Neural progenitor cell (in vitro differentiated cells): Measurements from ENCODE around the gene ALG1. TPM values are rescaled to one million over a fixed set of nuclear protein-coding genes. Genes with fewer than 3 reads are reported as not detected.

Experiments
- DNase-seq: peaks from one replicate; pipeline ENCODE4 v3.0.0-alpha.2; 2016; ENCODE audit warnings: low spot score
- H2AFZ ChIP-seq: fragments of 200-600 bp; sonication (generic); replicated peaks from 2 replicates; pipeline ENCODE4 v1.6.1; 2016; ENCODE audit warnings: antibody characterized with exemption
- H3F3A ChIP-seq: fragments of 200-600 bp; sonication (generic); 2 replicates; pipeline ENCODE4 v1.6.1; 2016; ENCODE audit warnings: antibody characterized with exemption, low read depth
- H3K27ac ChIP-seq: fragments of 200-600 bp; sonication (generic); 2 replicates; pipeline ENCODE4 v1.5.1; 2016; ENCODE audit warnings: mild to moderate bottlenecking
- H3K27me3 ChIP-seq: fragments of 200-600 bp; sonication (generic); 2 replicates; pipeline ENCODE4 v1.6.1; 2016; ENCODE audit warnings: mild to moderate bottlenecking, moderate library complexity
- H3K36me3 ChIP-seq: fragments of 200-600 bp; sonication (generic); 2 replicates; pipeline ENCODE4 v1.5.1; 2016
- H3K4me1 ChIP-seq: fragments of 200-600 bp; sonication (generic); 2 replicates; pipeline ENCODE4 v1.6.1; 2016; ENCODE audit warnings: mixed run types
- H3K4me2 ChIP-seq: fragments of 200-600 bp; sonication (generic); 2 replicates; pipeline ENCODE4 v1.6.1; 2016
- H3K4me3 ChIP-seq: fragments of 200-600 bp; sonication (generic); 2 replicates; pipeline ENCODE4 v1.5.1; 2016
- H3K79me2 ChIP-seq: fragments of 200-600 bp; sonication (generic); 2 replicates; pipeline ENCODE4 v1.6.1; 2016; ENCODE audit warnings: low read depth
- H3K9ac ChIP-seq: fragments of 200-600 bp; sonication (generic); 2 replicates; pipeline ENCODE4 v1.6.1; 2016
- H3K9me3 ChIP-seq: fragments of 200-600 bp; sonication (generic); 2 replicates; pipeline ENCODE4 v1.5.1; 2016; ENCODE audit warnings: low read depth
- H4K20me1 ChIP-seq: fragments of 200-600 bp; sonication (generic); 2 replicates; pipeline ENCODE4 v1.6.1; 2016; ENCODE audit warnings: low read depth
- H3K27ac Mint-ChIP-seq: 3 replicates; pipeline ENCODE4 v1.8.0; 2021; ENCODE audit warnings: mixed read lengths
- H3K27me3 Mint-ChIP-seq: 2 replicates; pipeline ENCODE4 v1.8.0; 2022; ENCODE audit warnings: low read depth, mild to moderate bottlenecking, inconsistent platforms, moderate library complexity, mixed read lengths; ENCODE audit not compliant: insufficient read depth
- H3K36me3 Mint-ChIP-seq: 3 replicates; pipeline ENCODE4 v1.8.0; 2021; ENCODE audit warnings: mixed read lengths
- H3K4me1 Mint-ChIP-seq: 3 replicates; pipeline ENCODE4 v1.8.0; 2021; ENCODE audit warnings: mixed read lengths
- H3K4me3 Mint-ChIP-seq: 3 replicates; pipeline ENCODE4 v1.8.0; 2021; ENCODE audit warnings: mild to moderate bottlenecking, moderate library complexity, mixed read lengths
- H3K9me3 Mint-ChIP-seq: 3 replicates; pipeline ENCODE4 v1.8.0; 2020; ENCODE audit warnings: mixed read lengths
- EZH2 ChIP-seq: fragments of 200-600 bp; sonication (generic); IDR thresholded peaks from 2 replicates; pipeline ENCODE4 v1.6.1; 2017; ENCODE audit warnings: antibody characterized with exemption, mild to moderate bottlenecking, moderate library complexity
- EZH2phosphoT487 ChIP-seq: fragments of 200-600 bp; sonication (generic); IDR thresholded peaks from 2 replicates; pipeline ENCODE4 v1.6.1; 2017; ENCODE audit warnings: antibody characterized with exemption
- total RNA-seq: library from RNA; depleted of rRNA; stranded (reverse); fragments of >200 nt; gene quantifications from 2 replicates; pipeline ENCODE4 v1.2.3, GENCODE V29; 2015; ENCODE audit warnings: low replicate concordance
- TF ChIP-seq, protein P1 (sequence below): fragments of 200-600 bp; sonication (generic); IDR thresholded peaks from 2 replicates; pipeline ENCODE4 v1.5.1; 2017; ENCODE audit warnings: antibody characterized with exemption, mild to moderate bottlenecking

Gene ALG1, protein sequence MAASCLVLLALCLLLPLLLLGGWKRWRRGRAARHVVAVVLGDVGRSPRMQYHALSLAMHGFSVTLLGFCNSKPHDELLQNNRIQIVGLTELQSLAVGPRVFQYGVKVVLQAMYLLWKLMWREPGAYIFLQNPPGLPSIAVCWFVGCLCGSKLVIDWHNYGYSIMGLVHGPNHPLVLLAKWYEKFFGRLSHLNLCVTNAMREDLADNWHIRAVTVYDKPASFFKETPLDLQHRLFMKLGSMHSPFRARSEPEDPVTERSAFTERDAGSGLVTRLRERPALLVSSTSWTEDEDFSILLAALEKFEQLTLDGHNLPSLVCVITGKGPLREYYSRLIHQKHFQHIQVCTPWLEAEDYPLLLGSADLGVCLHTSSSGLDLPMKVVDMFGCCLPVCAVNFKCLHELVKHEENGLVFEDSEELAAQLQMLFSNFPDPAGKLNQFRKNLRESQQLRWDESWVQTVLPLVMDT
- total RNA-seq: 6.1 and 12.5 TPM in 2 replicates

DNA sequence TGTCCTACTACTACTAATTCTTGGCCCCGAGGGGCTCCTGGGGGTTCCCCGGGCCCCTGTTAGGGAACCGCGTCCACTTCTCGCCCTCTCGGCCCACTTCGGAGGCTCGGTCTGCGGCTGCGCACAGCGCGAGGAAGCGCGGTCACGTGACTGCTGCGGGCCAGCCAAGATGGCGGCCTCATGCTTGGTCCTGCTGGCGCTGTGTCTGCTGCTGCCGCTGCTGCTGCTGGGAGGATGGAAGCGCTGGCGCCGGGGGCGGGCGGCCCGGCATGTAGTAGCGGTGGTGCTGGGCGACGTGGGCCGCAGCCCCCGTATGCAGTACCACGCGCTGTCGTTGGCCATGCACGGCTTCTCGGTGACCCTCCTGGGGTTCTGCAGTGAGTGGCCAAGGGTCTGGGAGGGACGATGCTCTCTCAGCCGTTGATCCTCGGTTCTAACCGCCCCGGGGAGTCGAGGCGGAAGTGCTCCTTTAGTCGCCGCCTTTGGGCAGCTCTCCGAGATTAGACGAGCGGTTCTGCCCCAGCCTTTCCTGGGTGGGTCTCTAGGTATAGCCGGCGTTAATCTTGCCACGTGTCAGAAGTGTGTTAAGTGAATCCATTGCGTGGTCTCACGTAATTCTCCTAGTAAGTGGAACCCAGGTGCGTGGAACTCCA, at the start of gene ALG1:
ALG1 (plus strand) TSS at position 163 of the 653 bp plus-strand sequence; CDS start at position 170, 7 bp downstream.
- Histone ChIP-seq H3K27me3 (no peaks in the 10 kb centered on the region), H4K20me1 (no peaks in the 10 kb centered on the region), H3K79me2 (peaks cover 25% of the 10 kb centered on the region), H3K27ac (no peak within 1 kb of the TSS), H3K4me2 (peak within 1 kb of the TSS; percentile 95), H3K4me3 (peak within 1 kb of the TSS; percentile 83), H3F3A (no peaks in the 10 kb centered on the region), H3K4me1 (no peaks in the 10 kb centered on the region), H3K9ac (peak within 1 kb of the TSS; percentile 66), H3K9me3 (no peaks in the 10 kb centered on the region), H2AFZ (peak within 1 kb of the TSS; percentile 97), H3K36me3 (no peaks in the 10 kb centered on the region)
- Mint-ChIP-seq H3K4me3 (peak within 1 kb of the TSS; percentile 94), H3K27ac (peak within 1 kb of the TSS; percentile 33), H3K27me3 (peaks cover 2% of the 10 kb centered on the region), H3K4me1 (peaks cover 11% of the 10 kb centered on the region), H3K9me3 (no peaks in the 10 kb centered on the region), H3K36me3 (peaks cover 3% of the 10 kb centered on the region)
- DNase-seq: peak; percentile 93
- TF ChIP-seq, protein P1, sequence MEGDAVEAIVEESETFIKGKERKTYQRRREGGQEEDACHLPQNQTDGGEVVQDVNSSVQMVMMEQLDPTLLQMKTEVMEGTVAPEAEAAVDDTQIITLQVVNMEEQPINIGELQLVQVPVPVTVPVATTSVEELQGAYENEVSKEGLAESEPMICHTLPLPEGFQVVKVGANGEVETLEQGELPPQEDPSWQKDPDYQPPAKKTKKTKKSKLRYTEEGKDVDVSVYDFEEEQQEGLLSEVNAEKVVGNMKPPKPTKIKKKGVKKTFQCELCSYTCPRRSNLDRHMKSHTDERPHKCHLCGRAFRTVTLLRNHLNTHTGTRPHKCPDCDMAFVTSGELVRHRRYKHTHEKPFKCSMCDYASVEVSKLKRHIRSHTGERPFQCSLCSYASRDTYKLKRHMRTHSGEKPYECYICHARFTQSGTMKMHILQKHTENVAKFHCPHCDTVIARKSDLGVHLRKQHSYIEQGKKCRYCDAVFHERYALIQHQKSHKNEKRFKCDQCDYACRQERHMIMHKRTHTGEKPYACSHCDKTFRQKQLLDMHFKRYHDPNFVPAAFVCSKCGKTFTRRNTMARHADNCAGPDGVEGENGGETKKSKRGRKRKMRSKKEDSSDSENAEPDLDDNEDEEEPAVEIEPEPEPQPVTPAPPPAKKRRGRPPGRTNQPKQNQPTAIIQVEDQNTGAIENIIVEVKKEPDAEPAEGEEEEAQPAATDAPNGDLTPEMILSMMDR: no peak
- TF ChIP-seq EZH2 (no peak), EZH2phosphoT487 (no peak)

- Histone ChIP-seq H2AFZ (no peak overlapping the region), H4K20me1 (no peaks in the 10 kb centered on the region), H3K4me1 (no peaks in the 10 kb centered on the region), H3K79me2 (no peaks in the 10 kb centered on the region), H3K36me3 (no peaks in the 10 kb centered on the region), H3F3A (peaks cover 9% of the 10 kb centered on the region), H3K27ac (no peak overlapping the region), H3K9ac (no peak overlapping the region), H3K27me3 (no peaks in the 10 kb centered on the region), H3K4me3 (no peak overlapping the region), H3K9me3 (no peaks in the 10 kb centered on the region), H3K4me2 (no peak overlapping the region)
- Mint-ChIP-seq H3K36me3 (no peaks in the 10 kb centered on the region), H3K4me1 (no peaks in the 10 kb centered on the region), H3K27ac (no peak overlapping the region), H3K4me3 (no peak overlapping the region), H3K9me3 (no peaks in the 10 kb centered on the region), H3K27me3 (peaks cover 8% of the 10 kb centered on the region)
- no peak for DNase-seq
- TF ChIP-seq, protein P1: no peak
- TF ChIP-seq EZH2phosphoT487 (no peak), EZH2 (no peak)
These were observed 49.1 kb upstream of the ALG1 start for GRCh38 chr16:5022521-5022920.

- Mint-ChIP-seq H3K27me3 (peaks cover 10% of the 10 kb centered on the region), H3K27ac (no peak overlapping the region), H3K36me3 (no peaks in the 10 kb centered on the region), H3K9me3 (no peaks in the 10 kb centered on the region), H3K4me1 (no peaks in the 10 kb centered on the region), H3K4me3 (no peak overlapping the region)
- Histone ChIP-seq H3K4me1 (no peaks in the 10 kb centered on the region), H2AFZ (no peak overlapping the region), H3F3A (peaks cover 9% of the 10 kb centered on the region), H3K27ac (no peak overlapping the region), H3K79me2 (no peaks in the 10 kb centered on the region), H3K36me3 (no peaks in the 10 kb centered on the region), H3K27me3 (no peaks in the 10 kb centered on the region), H3K4me3 (no peak overlapping the region), H3K4me2 (no peak overlapping the region), H3K9ac (no peak overlapping the region), H3K9me3 (no peaks in the 10 kb centered on the region), H4K20me1 (no peaks in the 10 kb centered on the region)
- DNase-seq: peak; percentile 37
- TF ChIP-seq, protein P1: peak; percentile 20
- TF ChIP-seq EZH2: no peak
These were observed 47.0 kb upstream of the ALG1 start for GRCh38 chr16:5024632-5025031.
